GM21360 (cell line): ENCODE results near the gene POU2AF1.
"Not testable (repeated sequence)": the region's sequence is repeated elsewhere in the genome, so short reads cannot be mapped to it uniquely, and the experiment has no call there.

Experiments used
- ATAC-seq: cut with Tn5 transposase; IDR thresholded peaks from one replicate; pipeline ENCODE4 v1.9.1; 2021; ENCODE audit warnings: mild to moderate bottlenecking, moderate library complexity; ENCODE audit not compliant: unreplicated experiment

The POU2AF1 gene

GRCh38 chr11:111320728-111321568 lies 58.1 kb downstream of the POU2AF1 start:
- no peak for ATAC-seq

GRCh38 chr11:111320199-111320598 lies 58.9 kb downstream of the POU2AF1 start:
- ATAC-seq, result not testable (repeated sequence)

- ATAC-seq, result no peak
Observed at GRCh38 chr11:111319296-111319695, 59.8 kb downstream of the POU2AF1 start.

GRCh38 chr11:111312076-111312475 lies 67.0 kb downstream of the POU2AF1 start:
- no peak for ATAC-seq

GRCh38 chr11:111310723-111311122 lies 68.4 kb downstream of the POU2AF1 start:
- no peak for ATAC-seq

- ATAC-seq, result no peak
Observed at GRCh38 chr11:111310088-111310487, 69.0 kb downstream of the POU2AF1 start.

GRCh38 chr11:111309215-111309915 lies 69.7 kb downstream of the POU2AF1 start:
- no peak for ATAC-seq

GRCh38 chr11:111308140-111308539 lies 70.9 kb downstream of the POU2AF1 start:
- no peak for ATAC-seq

- no peak for ATAC-seq
Observed at GRCh38 chr11:111307472-111308108, 71.5 kb downstream of the POU2AF1 start.

- no peak for ATAC-seq
Observed at GRCh38 chr11:111306321-111306720, 72.8 kb downstream of the POU2AF1 start.

GRCh38 chr11:111305876-111306275 lies 73.2 kb downstream of the POU2AF1 start:
- no peak for ATAC-seq

- ATAC-seq, result no peak
Observed at GRCh38 chr11:111305162-111305802, 73.8 kb downstream of the POU2AF1 start.

GRCh38 chr11:111303461-111303860 lies 75.6 kb downstream of the POU2AF1 start:
- no peak for ATAC-seq

- no peak for ATAC-seq
Observed at GRCh38 chr11:111302298-111302697, 76.8 kb downstream of the POU2AF1 start.
